A673 (cell line): ENCODE data around the gene GRM5. TPM values are rescaled to one million over a fixed set of nuclear protein-coding genes. Genes with fewer than 3 reads are reported as not detected.

Source experiments
- BruUV-seq: library from RNA; stranded (reverse); fragments of 400-500 nt; replicated peaks from 2 replicates; lab custom pipeline; 2021; lab: Mats Ljungman, UMichigan
- CTCF ChIA-PET: fragments of 300-600 bp; sonication (Branson Sonifier 250); formaldehyde crosslinking; loops from one replicate; lab custom pipeline; 2022; ENCODE audit warnings: antibody characterized with exemption; lab: Charles Lee
- POLR2A ChIA-PET: fragments of 300-600 bp; sonication (Branson Sonifier 250); formaldehyde crosslinking; loops from one replicate; lab custom pipeline; 2022; ENCODE audit warnings: antibody characterized with exemption; ENCODE audit not compliant: low non-redundant PET; lab: Charles Lee
- DNase-seq: peaks from one replicate; pipeline ENCODE4 v3.0.0-alpha.2; 2015; ENCODE audit warnings: low spot score
- H3K27ac ChIP-seq: fragments of 200-600 bp; sonication (generic); 2 replicates; pipeline ENCODE4 v1.5.1; 2016; ENCODE audit warnings: mixed run types, low read depth, mild to moderate bottlenecking, mixed read lengths, antibody characterized with exemption, low read length; ENCODE audit not compliant: poor library complexity, severe bottlenecking
- H3K27me3 ChIP-seq: fragments of 200-600 bp; sonication (generic); replicated peaks from 2 replicates; pipeline ENCODE4 v1.6.1; 2017; ENCODE audit warnings: mixed run types, low read depth, mild to moderate bottlenecking, mixed read lengths, antibody characterized with exemption, low read length; ENCODE audit not compliant: insufficient read depth, poor library complexity
- H3K36me3 ChIP-seq: fragments of 200-600 bp; sonication (generic); 2 replicates; pipeline ENCODE4 v1.6.1; 2016; ENCODE audit warnings: mixed run types, mild to moderate bottlenecking, mixed read lengths, antibody characterized with exemption, low read length; ENCODE audit not compliant: insufficient read depth, poor library complexity, severe bottlenecking
- H3K4me1 ChIP-seq: fragments of 200-600 bp; sonication (generic); 2 replicates; pipeline ENCODE4 v1.6.1; 2017; ENCODE audit warnings: mixed run types, mild to moderate bottlenecking, mixed read lengths, antibody characterized with exemption, low read length; ENCODE audit not compliant: insufficient read depth, poor library complexity, severe bottlenecking
- H3K4me3 ChIP-seq: fragments of 200-600 bp; sonication (generic); 2 replicates; pipeline ENCODE4 v1.5.1; 2016; ENCODE audit warnings: low read depth, mixed run types, mild to moderate bottlenecking, mixed read lengths, low read length; ENCODE audit not compliant: poor library complexity, severe bottlenecking
- H3K9me3 ChIP-seq: fragments of 200-600 bp; sonication (generic); 2 replicates; pipeline ENCODE4 v1.6.1; 2016; ENCODE audit warnings: mixed run types, low read depth, mild to moderate bottlenecking, mixed read lengths, antibody characterized with exemption, low read length; ENCODE audit not compliant: poor library complexity, severe bottlenecking
- EZH2 ChIP-seq: fragments of 200-600 bp; sonication (generic); IDR thresholded peaks from 2 replicates; pipeline ENCODE4 v1.6.1; 2017; ENCODE audit warnings: borderline replicate concordance, low read depth, mild to moderate bottlenecking, mixed read lengths, antibody characterized with exemption, low read length; ENCODE audit not compliant: poor library complexity, severe bottlenecking
- intact Hi-C: fragments of 100-400 bp; cut with micrococcal nuclease; formaldehyde crosslinking; loops from one replicate; pipeline ENCODE4 v1.10.0; 2022; ENCODE audit not compliant: unreplicated experiment
- total RNA-seq: library from RNA; stranded (reverse); gene quantifications from 2 replicates; pipeline ENCODE4 v1.2.3, GENCODE V29; 2021
- TF ChIP-seq, protein P1 (sequence below): fragments of 300-800, 200-600 bp; sonication (generic); conservative IDR thresholded peaks from 2 replicates; pipeline ENCODE4 v1.5.1; 2017; ENCODE audit warnings: low read depth, mild to moderate bottlenecking, antibody characterized with exemption, low read length, moderate library complexity, mixed read lengths

The GRM5 gene
- total RNA-seq, 1 experiment from 2014 or later, result not detected

DNA sequence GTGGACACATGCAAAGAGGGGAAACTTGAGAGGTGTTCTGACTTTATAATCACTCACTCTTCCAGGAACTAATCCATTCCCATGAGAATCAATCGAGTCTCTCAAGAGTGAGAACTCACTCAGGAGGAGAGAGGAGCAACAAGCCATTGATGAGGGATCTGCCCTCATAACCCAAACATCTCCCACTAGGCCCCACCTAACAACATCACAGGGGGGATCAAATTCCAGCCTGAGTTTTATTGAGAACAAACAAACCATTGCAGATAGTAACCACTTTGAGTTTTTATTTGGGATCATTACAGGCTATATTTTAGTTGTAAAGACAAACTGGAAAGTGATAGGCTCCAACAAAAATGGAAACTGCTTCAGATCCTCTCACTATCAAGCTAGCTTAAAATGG is 399.4 kb downstream of the GRM5 start:
- CTCF ChIA-PET, result no interaction called here
- H3K27ac ChIP-seq, result no peak overlapping the region
- intact Hi-C loops, result no loop called here

DNA sequence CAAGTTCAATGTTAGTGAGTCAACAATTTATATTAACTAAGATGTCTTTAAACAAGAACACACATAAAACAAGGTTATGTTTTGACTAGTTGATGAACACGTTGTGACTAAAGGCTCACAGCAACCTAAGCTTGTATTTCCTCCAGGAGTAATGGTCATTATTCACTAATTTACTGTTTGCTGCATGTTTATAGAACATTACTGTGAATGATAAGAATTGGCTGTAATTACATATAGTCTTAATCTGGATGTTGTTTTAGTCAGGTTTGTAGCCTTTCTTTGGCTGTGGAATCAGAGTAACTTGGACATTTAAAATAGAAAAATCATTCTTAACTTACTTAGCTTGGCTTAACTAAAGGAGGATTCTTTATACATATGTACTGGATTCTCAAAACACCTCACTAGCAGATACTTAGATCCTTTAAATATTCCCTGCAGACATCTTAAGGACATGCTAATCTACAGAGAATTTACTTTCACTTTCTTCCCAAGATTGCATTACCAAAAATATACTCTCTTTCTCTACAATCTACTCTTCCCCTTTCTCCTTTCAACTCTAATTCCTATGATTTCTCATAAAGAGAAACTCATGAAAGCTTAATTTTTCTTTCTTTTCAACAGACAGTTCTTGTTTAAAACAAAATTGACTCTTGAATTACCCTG is 408.6 kb downstream of the GRM5 start:
- TF ChIP-seq, protein P1, sequence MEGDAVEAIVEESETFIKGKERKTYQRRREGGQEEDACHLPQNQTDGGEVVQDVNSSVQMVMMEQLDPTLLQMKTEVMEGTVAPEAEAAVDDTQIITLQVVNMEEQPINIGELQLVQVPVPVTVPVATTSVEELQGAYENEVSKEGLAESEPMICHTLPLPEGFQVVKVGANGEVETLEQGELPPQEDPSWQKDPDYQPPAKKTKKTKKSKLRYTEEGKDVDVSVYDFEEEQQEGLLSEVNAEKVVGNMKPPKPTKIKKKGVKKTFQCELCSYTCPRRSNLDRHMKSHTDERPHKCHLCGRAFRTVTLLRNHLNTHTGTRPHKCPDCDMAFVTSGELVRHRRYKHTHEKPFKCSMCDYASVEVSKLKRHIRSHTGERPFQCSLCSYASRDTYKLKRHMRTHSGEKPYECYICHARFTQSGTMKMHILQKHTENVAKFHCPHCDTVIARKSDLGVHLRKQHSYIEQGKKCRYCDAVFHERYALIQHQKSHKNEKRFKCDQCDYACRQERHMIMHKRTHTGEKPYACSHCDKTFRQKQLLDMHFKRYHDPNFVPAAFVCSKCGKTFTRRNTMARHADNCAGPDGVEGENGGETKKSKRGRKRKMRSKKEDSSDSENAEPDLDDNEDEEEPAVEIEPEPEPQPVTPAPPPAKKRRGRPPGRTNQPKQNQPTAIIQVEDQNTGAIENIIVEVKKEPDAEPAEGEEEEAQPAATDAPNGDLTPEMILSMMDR, result no peak
- no peak for DNase-seq
- Histone ChIP-seq H3K27ac (no peak overlapping the region), H3K27me3 (no peaks in the 10 kb centered on the region), H3K4me1 (no peaks in the 10 kb centered on the region), H3K36me3 (no peaks in the 10 kb centered on the region), H3K9me3 (no peaks in the 10 kb centered on the region), H3K4me3 (no peak overlapping the region)
- intact Hi-C loops, result no loop called here
- ChIA-PET CTCF (no interaction called here), POLR2A (no interaction called here)
- BruUV-seq, result no TSS peak

More for the DNA sequence above, 399.4 kb downstream of the GRM5 start:
- BruUV-seq, result no TSS peak
- POLR2A ChIA-PET, result no interaction called here
- TF ChIP-seq EZH2, result no peak
- TF ChIP-seq, protein P1, result no peak
- Histone ChIP-seq H3K4me1 (no peaks in the 10 kb centered on the region), H3K27me3 (peaks cover 5% of the 10 kb centered on the region), H3K9me3 (no peaks in the 10 kb centered on the region), H3K36me3 (no peaks in the 10 kb centered on the region), H3K4me3 (no peak overlapping the region)
- DNase-seq, result no peak

DNA sequence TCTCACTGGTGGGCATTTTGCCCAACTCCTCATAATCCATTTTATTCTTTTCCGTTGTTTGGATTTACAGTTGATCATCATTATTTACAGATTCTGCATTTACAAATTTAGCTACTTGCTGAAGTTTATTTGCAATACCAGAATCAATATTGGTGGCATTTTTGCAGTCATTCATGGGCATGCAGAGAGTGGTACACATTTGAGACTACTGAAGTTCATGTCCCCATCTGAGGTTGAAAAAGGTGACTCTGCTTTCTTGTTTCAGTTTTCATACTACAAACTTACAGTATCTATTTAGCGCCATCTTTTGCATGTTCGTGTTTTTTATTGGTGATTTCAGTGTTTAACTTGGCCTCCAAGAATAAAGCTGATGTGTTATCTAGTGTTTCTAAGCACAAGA is 409.5 kb downstream of the GRM5 start:
- H3K27ac ChIP-seq, result no peak overlapping the region
- intact Hi-C loops, result no loop called here
- no TSS peak for BruUV-seq

More for the DNA sequence above, 409.5 kb downstream of the GRM5 start:
- H3K27me3 ChIP-seq, result no peaks in the 10 kb centered on the region
- no peak overlapping the region for H3K4me3 ChIP-seq
- H3K9me3 ChIP-seq, result no peaks in the 10 kb centered on the region
- TF ChIP-seq, protein P1, result no peak
- no peak for TF ChIP-seq EZH2
- ChIA-PET POLR2A (interaction anchor here (0.8 kb wide), 1 partner anchor 16 kb away, joined by 5 read pairs; no protein-coding TSS in a partner anchor), CTCF (no interaction called here)
- H3K36me3 ChIP-seq, result no peaks in the 10 kb centered on the region
- no peak for DNase-seq
- H3K4me1 ChIP-seq, result no peaks in the 10 kb centered on the region
